Sigmoid colon (tissue), 7 donors: ENCODE data around the gene SLC1A5. TPM values are rescaled to one million over a fixed set of nuclear protein-coding genes. Genes with fewer than 3 reads are reported as not detected.
"Not testable (repeated sequence)": the region's sequence is repeated elsewhere in the genome, so short reads cannot be mapped to it uniquely, and the experiment has no call there.

Source experiments
- DNase-seq: peaks from one replicate; pipeline ENCODE4 v3.0.0-alpha.2; 2019
- H3K27ac ChIP-seq, 4 donors: fragments of 200-600 bp; sonication (generic); one replicate each; pipeline ENCODE4 v1.5.1; 2016 to 2019; ENCODE audit warnings: mild to moderate bottlenecking in 1 of 4
- H3K27me3 ChIP-seq, 3 donors: fragments of 200-600 bp; sonication (generic); one replicate each; pipeline ENCODE4 v1.5.1; 2019; ENCODE audit warnings: mild to moderate bottlenecking in 1 of 3
- H3K36me3 ChIP-seq, 4 donors: fragments of 200-600 bp; sonication (generic); one replicate each; pipeline ENCODE4 v1.5.1; 2016 to 2019
- H3K4me1 ChIP-seq, 4 donors: fragments of 200-600 bp; sonication (generic); one replicate each; pipeline ENCODE4 v1.5.1; 2017 to 2019
- H3K4me3 ChIP-seq, 4 donors: fragments of 200-600 bp; sonication (generic); one replicate each; pipeline ENCODE4 v1.5.1; 2017 to 2019; ENCODE audit warnings: mild to moderate bottlenecking in 2 of 4, moderate library complexity in 1 of 4
- H3K9me3 ChIP-seq, 4 donors: fragments of 200-600 bp in 3 of 4; sonication (generic) in 3 of 4; one replicate each; pipeline versions ENCODE4 v1.5.1 to v1.6.1; 2013 to 2019
- CTCF ChIP-seq, 4 experiments: fragments of 450-650 bp in 3 of 4; fragments of 200-600 bp in 1 of 4; IDR thresholded peaks; one replicate each; pipeline ENCODE4 v1.5.1; 2016 to 2019; ENCODE audit warnings: antibody characterized with exemption in 4 of 4, mild to moderate bottlenecking in 3 of 4, moderate library complexity in 2 of 4
- EP300 ChIP-seq, 4 donors: sonication (generic); formaldehyde crosslinking; IDR thresholded peaks; one replicate each; pipeline ENCODE4 v1.6.1; 2017; ENCODE audit warnings: antibody characterized with exemption in 4 of 4
- POLR2A ChIP-seq, 2 donors: fragments of 450-650 bp; IDR thresholded peaks; one replicate each; pipeline ENCODE4 v1.6.1; 2016; ENCODE audit warnings: antibody characterized with exemption in 2 of 2, mild to moderate bottlenecking in 2 of 2, moderate library complexity in 2 of 2
- POLR2AphosphoS5 ChIP-seq, 4 donors: sonication (generic); formaldehyde crosslinking; IDR thresholded peaks; one replicate each; pipeline ENCODE4 v1.6.1; 2017; ENCODE audit warnings: antibody characterized with exemption in 4 of 4
- WGBS, 2 donors: extraction: QIAGEN DNeasy Blood & Tissue Kit; methylation state at CpG; one replicate each; pipeline ENCODE4 v1.1.7; 2013; 5-methylcytosine and 5-hydroxymethylcytosine counted together
- intact Hi-C: fragments of 100-400 bp; cut with DNase I; formaldehyde crosslinking; loops from one replicate; pipeline ENCODE4 v1.15.1; 2023
- polyA plus RNA-seq, 3 donors: library from polyadenylated mRNA; stranded (reverse); fragments of 200-250 nt; gene quantifications; one replicate each; pipeline ENCODE4 v1.2.3, GENCODE V29; 2013
- total RNA-seq, 4 donors: library from RNA; depleted of rRNA; stranded (reverse); fragments of >200 nt; gene quantifications; one replicate each; pipeline ENCODE4 v1.1.0, GENCODE V29; 2016
- donor health status: healthy with polysubstance abuse.
- donor health status: Bipolar disorder and iron deficiency.
- donor health status: healthy.

SLC1A5 gene
- total and polyA plus RNA-seq, 7 donors: 21.8 to 122 (median 26.2) TPM

- Histone ChIP-seq H3K4me3 (no peak overlapping the region), H3K27me3 (no peaks in the 10 kb centered on the region), H3K36me3 (peaks cover 0 to 29% (median 20%) of the 10 kb centered on the region in 4 donors), H3K4me1 (peaks cover 0 to 13% (median 9%) of the 10 kb centered on the region in 4 donors), H3K9me3 (no peaks in the 10 kb centered on the region), H3K27ac (no peak overlapping the region)
- no peak for DNase-seq
- intact Hi-C loops: no loop called here
- WGBS, 2 donors: 81 to 91% methylated on average over 7 of the region's 7 CpGs
- TF ChIP-seq POLR2A (IDR thresholded peaks at IDR 0.05): no peak
- TF ChIP-seq POLR2AphosphoS5 (IDR thresholded peaks at IDR 0.05): no peak
- no peak for TF ChIP-seq EP300 (IDR thresholded peaks at IDR 0.05)
- no peak for TF ChIP-seq CTCF (IDR thresholded peaks at IDR 0.05)
Measured at GRCh38 chr19:46773018-46773399, 15.4 kb downstream of the SLC1A5 start.

- no peak for DNase-seq
- Histone ChIP-seq H3K4me1 (peaks cover 0 to 13% (median 9%) of the 10 kb centered on the region in 4 donors), H3K4me3 (no peak overlapping the region), H3K27ac (no peak overlapping the region), H3K36me3 (peaks cover 0 to 28% (median 20%) of the 10 kb centered on the region in 4 donors), H3K9me3 (no peaks in the 10 kb centered on the region), H3K27me3 (no peaks in the 10 kb centered on the region)
- WGBS, 2 donors: 61 to 79% methylated on average over 12 of the region's 12 CpGs
- intact Hi-C loops: no loop called here
- TF ChIP-seq POLR2A (IDR thresholded peaks at IDR 0.05) (no peak), POLR2AphosphoS5 (IDR thresholded peaks at IDR 0.05) (no peak), CTCF (IDR thresholded peaks at IDR 0.05) (no peak), EP300 (IDR thresholded peaks at IDR 0.05) (no peak)
Measured at GRCh38 chr19:46772170-46773017, 16.0 kb downstream of the SLC1A5 start.

GRCh38 chr19:46768746-46769145 is 19.6 kb downstream of the SLC1A5 start:
- Histone ChIP-seq H3K4me1 (peaks cover 0 to 13% (median 9%) of the 10 kb centered on the region in 4 donors), H3K27ac (peak overlapping the region in 3 of 4 donors; percentile 14 to 60 (median 41))
- 13 to 53% methylated on average over 4 of the region's 4 CpGs for WGBS, 2 donors
- H3K36me3 ChIP-seq, DNase-seq, intact Hi-C loops, H3K4me3 ChIP-seq, H3K27me3 ChIP-seq, H3K9me3 ChIP-seq: not testable (repeated sequence)

- no peak for TF ChIP-seq EP300 (IDR thresholded peaks at IDR 0.05)
- no peak for TF ChIP-seq POLR2AphosphoS5 (IDR thresholded peaks at IDR 0.05)
- no peak for TF ChIP-seq POLR2A (IDR thresholded peaks at IDR 0.05)
- peak in 2 of 4 experiments; percentile 45 to 52 for TF ChIP-seq CTCF (IDR thresholded peaks at IDR 0.05)
Measured at GRCh38 chr19:46766569-46767317, 21.7 kb downstream of the SLC1A5 start.

GRCh38 chr19:46764817-46765291 is 23.5 kb downstream of the SLC1A5 start:
- peaks cover 0 to 24% (median 19%) of the 10 kb centered on the region in 4 donors for H3K4me1 ChIP-seq
- WGBS, 2 donors: 13 to 62% methylated on average over 11 of the region's 11 CpGs
- intact Hi-C loops: no loop called here
- H3K9me3 ChIP-seq: no peaks in the 10 kb centered on the region
- peak; percentile 52 for DNase-seq
- no peaks in the 10 kb centered on the region for H3K36me3 ChIP-seq
- H3K27me3 ChIP-seq: no peaks in the 10 kb centered on the region
- TF ChIP-seq POLR2AphosphoS5 (IDR thresholded peaks at IDR 0.05) (no peak), POLR2A (IDR thresholded peaks at IDR 0.05) (no peak), CTCF (IDR thresholded peaks at IDR 0.05) (no peak), EP300 (IDR thresholded peaks at IDR 0.05) (no peak)
- H3K27ac ChIP-seq: no peak overlapping the region
- no peak overlapping the region for H3K4me3 ChIP-seq

More at GRCh38 chr19:46766569-46767317, 21.7 kb downstream of the SLC1A5 start:
- Histone ChIP-seq H3K9me3 (no peaks in the 10 kb centered on the region), H3K27me3 (no peaks in the 10 kb centered on the region), H3K36me3 (no peaks in the 10 kb centered on the region), H3K4me3 (no peak overlapping the region), H3K4me1 (peaks cover 0 to 13% (median 9%) of the 10 kb centered on the region in 4 donors), H3K27ac (no peak overlapping the region)
- intact Hi-C loops: no loop called here
- WGBS, 2 donors: 59 to 68% methylated on average over 18 of the region's 18 CpGs
- peak; percentile 68 for DNase-seq
